Tibial artery (tissue), 4 donors: ENCODE results near the gene MGP.

Experiments used
- DNase-seq, 2 donors: peaks; one replicate each; pipeline ENCODE4 v3.0.0-alpha.2; 2019
- H3K27ac ChIP-seq, 2 donors: fragments of 200-600 bp; sonication (generic) in 1 of 2; 1 replicate in 1 of 2; 2 replicates in 1 of 2; pipeline ENCODE4 v1.5.1; 2018 to 2019; ENCODE audit warnings: mild to moderate bottlenecking in 1 of 2
- H3K27me3 ChIP-seq, 2 donors: fragments of 200-600 bp; sonication (generic) in 1 of 2; one replicate each; pipeline versions ENCODE4 v1.5.1 to v1.6.0; 2016 to 2019
- H3K36me3 ChIP-seq, 3 donors: fragments of 200-600 bp; sonication (generic) in 2 of 3; one replicate each; pipeline ENCODE4 v1.5.1; 2016 to 2019; ENCODE audit warnings: mild to moderate bottlenecking in 2 of 3
- H3K4me1 ChIP-seq, 4 donors: fragments of 200-600 bp; sonication (generic) in 2 of 4; 1 replicate in 3 of 4; 2 replicates in 1 of 4; pipeline ENCODE4 v1.5.1; 2016 to 2019
- H3K4me3 ChIP-seq, 2 donors: fragments of 200-600 bp; sonication (generic) in 1 of 2; 1 replicate in 1 of 2; 2 replicates in 1 of 2; pipeline ENCODE4 v1.5.1; 2018 to 2019; ENCODE audit warnings: mild to moderate bottlenecking in 2 of 2
- H3K9me3 ChIP-seq, 3 donors: fragments of 200-600 bp; sonication (generic) in 1 of 3; one replicate each; pipeline ENCODE4 v1.5.1; 2016 to 2019
- intact Hi-C: fragments of 100-400 bp; cut with DNase I; formaldehyde crosslinking; loops from one replicate; pipeline ENCODE4 v1.15.0; 2023; ENCODE audit warnings: low total_unique reads
- TF ChIP-seq, protein P1 (sequence below), 2 experiments: fragments of 200-600 bp in 1 of 2; fragments of 450-650 bp in 1 of 2; IDR thresholded peaks; one replicate each; pipeline ENCODE4 v1.5.1; 2017 to 2019; ENCODE audit warnings: antibody characterized with exemption in 2 of 2, mild to moderate bottlenecking in 1 of 2, moderate library complexity in 1 of 2

Gene MGP

DNA sequence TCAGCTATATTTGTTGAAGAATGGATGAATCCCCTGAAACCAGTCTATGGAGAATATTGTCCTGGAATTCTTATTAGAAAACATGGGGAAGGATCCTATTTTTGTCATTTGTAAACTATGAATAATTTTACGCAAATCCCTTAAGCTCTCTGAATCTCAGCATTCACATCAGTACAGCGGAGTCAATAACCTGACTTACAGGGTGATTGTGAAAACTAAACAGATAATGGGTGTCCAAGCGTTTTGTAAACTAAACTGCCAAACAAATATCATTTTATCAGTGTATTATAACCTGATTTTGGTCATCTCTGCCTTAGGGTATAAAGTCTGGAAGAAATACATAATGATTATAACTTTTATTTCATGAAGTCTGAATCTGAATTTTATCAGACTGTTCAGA lies 52.3 kb downstream of the MGP start:
- Histone ChIP-seq H3K4me3 (no peak overlapping the region), H3K36me3 (no peaks in the 10 kb centered on the region), H3K27ac (no peak overlapping the region), H3K27me3 (no peaks in the 10 kb centered on the region), H3K4me1 (peaks cover 0 to 20% (median 0%) of the 10 kb centered on the region in 4 donors), H3K9me3 (no peaks in the 10 kb centered on the region)
- intact Hi-C loops = no loop called here
- DNase-seq = no peak
- TF ChIP-seq, protein P1, sequence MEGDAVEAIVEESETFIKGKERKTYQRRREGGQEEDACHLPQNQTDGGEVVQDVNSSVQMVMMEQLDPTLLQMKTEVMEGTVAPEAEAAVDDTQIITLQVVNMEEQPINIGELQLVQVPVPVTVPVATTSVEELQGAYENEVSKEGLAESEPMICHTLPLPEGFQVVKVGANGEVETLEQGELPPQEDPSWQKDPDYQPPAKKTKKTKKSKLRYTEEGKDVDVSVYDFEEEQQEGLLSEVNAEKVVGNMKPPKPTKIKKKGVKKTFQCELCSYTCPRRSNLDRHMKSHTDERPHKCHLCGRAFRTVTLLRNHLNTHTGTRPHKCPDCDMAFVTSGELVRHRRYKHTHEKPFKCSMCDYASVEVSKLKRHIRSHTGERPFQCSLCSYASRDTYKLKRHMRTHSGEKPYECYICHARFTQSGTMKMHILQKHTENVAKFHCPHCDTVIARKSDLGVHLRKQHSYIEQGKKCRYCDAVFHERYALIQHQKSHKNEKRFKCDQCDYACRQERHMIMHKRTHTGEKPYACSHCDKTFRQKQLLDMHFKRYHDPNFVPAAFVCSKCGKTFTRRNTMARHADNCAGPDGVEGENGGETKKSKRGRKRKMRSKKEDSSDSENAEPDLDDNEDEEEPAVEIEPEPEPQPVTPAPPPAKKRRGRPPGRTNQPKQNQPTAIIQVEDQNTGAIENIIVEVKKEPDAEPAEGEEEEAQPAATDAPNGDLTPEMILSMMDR (IDR thresholded peaks at IDR 0.05) = no peak
